GM23248 (cell line): ENCODE measurements around the gene SERPINA4. TPM values are rescaled to one million over a fixed set of nuclear protein-coding genes. Genes with fewer than 3 reads are reported as not detected.

Source experiments
- DNase-seq: peaks from one replicate; pipeline ENCODE4 v3.0.0-alpha.2; 2015
- H2AFZ ChIP-seq: fragments of 200-600 bp; sonication (generic); 2 replicates; pipeline ENCODE4 v1.6.1; 2016; ENCODE audit warnings: antibody characterized with exemption
- H3F3A ChIP-seq: fragments of 200-600 bp; sonication (generic); 2 replicates; pipeline ENCODE4 v1.6.1; 2016; ENCODE audit warnings: mild to moderate bottlenecking, antibody characterized with exemption, mixed run types; ENCODE audit not compliant: insufficient read depth
- H3K27ac ChIP-seq: fragments of 200-600 bp; sonication (generic); 2 replicates; pipeline ENCODE4 v1.5.1; 2016; ENCODE audit warnings: mild to moderate bottlenecking
- H3K27me3 ChIP-seq: fragments of 200-600 bp; sonication (generic); replicated peaks from 2 replicates; pipeline ENCODE4 v1.6.1; 2016; ENCODE audit warnings: mild to moderate bottlenecking; ENCODE audit not compliant: insufficient read depth
- H3K36me3 ChIP-seq: fragments of 200-600 bp; sonication (generic); 2 replicates; pipeline ENCODE4 v1.6.1; 2016; ENCODE audit warnings: low read depth, mild to moderate bottlenecking
- H3K4me1 ChIP-seq: fragments of 200-600 bp; sonication (generic); 2 replicates; pipeline ENCODE4 v1.6.1; 2016; ENCODE audit warnings: mild to moderate bottlenecking; ENCODE audit not compliant: insufficient read depth
- H3K4me2 ChIP-seq: fragments of 200-600 bp; sonication (generic); one replicate; pipeline ENCODE4 v1.6.1; 2016; ENCODE audit warnings: mild to moderate bottlenecking; ENCODE audit not compliant: unreplicated experiment
- H3K4me3 ChIP-seq: fragments of 200-600 bp; sonication (generic); 2 replicates; pipeline ENCODE4 v1.5.1; 2016; ENCODE audit warnings: mild to moderate bottlenecking
- H3K79me2 ChIP-seq: fragments of 200-600 bp; sonication (generic); 2 replicates; pipeline ENCODE4 v1.6.1; 2016; ENCODE audit warnings: mild to moderate bottlenecking; ENCODE audit not compliant: insufficient read depth
- H3K9ac ChIP-seq: fragments of 200-600 bp; sonication (generic); 2 replicates; pipeline ENCODE4 v1.6.1; 2016; ENCODE audit warnings: mild to moderate bottlenecking
- H3K9me2 ChIP-seq: fragments of 200-600 bp; sonication (generic); 2 replicates; pipeline ENCODE4 v1.6.1; 2016; ENCODE audit warnings: mixed run types, mild to moderate bottlenecking, moderate library complexity; ENCODE audit not compliant: insufficient read depth
- H3K9me3 ChIP-seq: fragments of 200-600 bp; sonication (generic); one replicate; pipeline ENCODE4 v1.6.1; 2017; ENCODE audit warnings: low read depth
- H4K20me1 ChIP-seq: fragments of 200-600 bp; sonication (generic); 2 replicates; pipeline ENCODE4 v1.6.0; 2016; ENCODE audit not compliant: insufficient read depth
- EZH2 ChIP-seq: fragments of 200-600 bp; sonication (generic); IDR thresholded peaks from 2 replicates; pipeline ENCODE4 v1.6.1; 2018; ENCODE audit warnings: antibody characterized with exemption, mild to moderate bottlenecking; ENCODE audit not compliant: insufficient read depth, poor library complexity, severe bottlenecking
- EZH2phosphoT487 ChIP-seq: fragments of 200-600 bp; sonication (generic); IDR thresholded peaks from 2 replicates; pipeline ENCODE4 v1.6.1; 2018; ENCODE audit warnings: antibody characterized with exemption, moderate library complexity, mild to moderate bottlenecking, low read depth; ENCODE audit not compliant: insufficient read depth
- WGBS, 2 experiments: methylation state at CpG; one replicate each; pipeline ENCODE4 v1.1.6; 2015 to 2017; ENCODE audit warnings: low lambda C conversion rate in 2 of 2, low coverage in 1 of 2; ENCODE audit errors: missing lambda C conversion rate in 2 of 2; 5-methylcytosine and 5-hydroxymethylcytosine counted together
- in situ Hi-C: fragments of 300-500 bp; cut with MboI; formaldehyde crosslinking; loops from 2 replicates; pipeline ENCODE4 v1.15.0; 2020
- polyA plus RNA-seq: library from polyadenylated mRNA; unstranded; fragments of >200 nt; fragmentation: Nextera tagmentation; extraction: Ambion mirVana; gene quantifications from 2 replicates; pipeline ENCODE4 v1.2.1, GENCODE V29; 2016
- total RNA-seq: library from RNA; depleted of rRNA; stranded (reverse); fragments of >200 nt; shearing (Covaris generic); gene quantifications from 2 replicates; pipeline ENCODE4 v1.2.3, GENCODE V29; 2014

Gene SERPINA4
- total and polyA plus RNA-seq, 2 experiments from 2014 or later: not detected

GRCh38 chr14:94569381-94570001 lies 8.2 kb downstream of the SERPINA4 start:
- 77 to 80% methylated on average over 20 of the region's 20 CpGs for WGBS, 2 experiments
- no peak overlapping the region for H3K4me3 ChIP-seq
- no peaks in the 10 kb centered on the region for H4K20me1 ChIP-seq
- no peak overlapping the region for H3K27ac ChIP-seq
- no peak overlapping the region for H3K4me2 ChIP-seq
- no peaks in the 10 kb centered on the region; the same call in 1 of the 2 replicates for H3K4me1 ChIP-seq
- no peak for DNase-seq
- no peaks in the 10 kb centered on the region for H3K9me2 ChIP-seq
- in situ Hi-C loops: no loop called here
- no peaks in the 10 kb centered on the region for H3K79me2 ChIP-seq
- no peaks in the 10 kb centered on the region for H3K36me3 ChIP-seq
- H3K9me3 ChIP-seq: no peaks in the 10 kb centered on the region
- no peaks in the 10 kb centered on the region for H3F3A ChIP-seq
- H3K27me3 ChIP-seq: 0 out of 2 replicates have a peak, but pooled peaks cover 9% of the 10 kb centered on the region
- H3K9ac ChIP-seq: no peak overlapping the region
- H2AFZ ChIP-seq: no peak overlapping the region
- TF ChIP-seq EZH2 (no peak), EZH2phosphoT487 (no peak)

GRCh38 chr14:94570002-94570400 lies 8.8 kb downstream of the SERPINA4 start:
- H3K9ac ChIP-seq: no peak overlapping the region
- no peaks in the 10 kb centered on the region for H3K36me3 ChIP-seq
- TF ChIP-seq EZH2: no peak
- TF ChIP-seq EZH2phosphoT487: no peak
- no peak overlapping the region for H3K27ac ChIP-seq
- H3K4me3 ChIP-seq: no peak overlapping the region
- no peaks in the 10 kb centered on the region for H4K20me1 ChIP-seq
- H3K4me2 ChIP-seq: no peak overlapping the region
- no peaks in the 10 kb centered on the region for H3K9me2 ChIP-seq
- H3F3A ChIP-seq: no peaks in the 10 kb centered on the region
- in situ Hi-C loops: no loop called here
- H3K27me3 ChIP-seq: 0 out of 2 replicates have a peak, but pooled peaks cover 9% of the 10 kb centered on the region
- H3K9me3 ChIP-seq: no peaks in the 10 kb centered on the region
- DNase-seq: no peak
- H3K79me2 ChIP-seq: no peaks in the 10 kb centered on the region
- 83 to 87% methylated on average over 6 of the region's 6 CpGs for whole genome bisulfite sequencing, 2 experiments
- H3K4me1 ChIP-seq: no peaks in the 10 kb centered on the region; the same call in 1 of the 2 replicates
- no peak overlapping the region for H2AFZ ChIP-seq

GRCh38 chr14:94570440-94570839 lies 9.2 kb downstream of the SERPINA4 start:
- Histone ChIP-seq H4K20me1 (no peaks in the 10 kb centered on the region), H3K9ac (no peak overlapping the region), H3K79me2 (no peaks in the 10 kb centered on the region), H3F3A (no peaks in the 10 kb centered on the region), H3K4me2 (no peak overlapping the region), H3K9me2 (no peaks in the 10 kb centered on the region), H3K36me3 (no peaks in the 10 kb centered on the region), H3K4me3 (no peak overlapping the region), H3K9me3 (no peaks in the 10 kb centered on the region), H3K27ac (no peak overlapping the region), H3K4me1 (no peaks in the 10 kb centered on the region; the same call in 1 of the 2 replicates), H2AFZ (no peak overlapping the region), H3K27me3 (0 out of 2 replicates have a peak, but pooled peaks cover 9% of the 10 kb centered on the region)
- WGBS, 2 experiments: 63 to 78% methylated on average over 9 of the region's 9 CpGs
- in situ Hi-C loops: no loop called here
- no peak for DNase-seq
- TF ChIP-seq EZH2phosphoT487 (no peak), EZH2 (no peak)

GRCh38 chr14:94571395-94571794 lies 10.2 kb downstream of the SERPINA4 start:
- Histone ChIP-seq H3K9ac (no peak overlapping the region), H3K9me3 (no peaks in the 10 kb centered on the region), H3K4me3 (no peak overlapping the region), H3K4me1 (no peaks in the 10 kb centered on the region; the same call in 1 of the 2 replicates), H3K36me3 (no peaks in the 10 kb centered on the region), H4K20me1 (no peaks in the 10 kb centered on the region), H3K9me2 (no peaks in the 10 kb centered on the region), H3K4me2 (no peak overlapping the region), H2AFZ (no peak overlapping the region), H3K27me3 (0 out of 2 replicates have a peak, but pooled peaks cover 8% of the 10 kb centered on the region), H3K79me2 (no peaks in the 10 kb centered on the region), H3K27ac (no peak overlapping the region), H3F3A (no peaks in the 10 kb centered on the region)
- TF ChIP-seq EZH2phosphoT487 (no peak), EZH2 (no peak)
- DNase-seq: peak; percentile 7
- WGBS, 2 experiments: 24 to 34% methylated on average over 7 of the region's 7 CpGs
- in situ Hi-C loops: no loop called here
